T-cell (primary cell): ENCODE measurements around the gene KLHDC1. TPM values are rescaled to one million over a fixed set of nuclear protein-coding genes. Genes with fewer than 3 reads are reported as not detected.
"Not testable (repeated sequence)": the region's sequence is repeated elsewhere in the genome, so short reads cannot be mapped to it uniquely, and the experiment has no call there.

ENCODE experiments used
- ATAC-seq, 4 experiments: fragments of 200-7000 bp in 3 of 4; fragments of 150-1000 bp in 1 of 4; cut with Tn5 transposase; replicated peaks in 1 of 4; 1 replicate in 3 of 4; 2 replicates in 1 of 4; pipeline ENCODE4 v1.10.0; 2021; ENCODE audit warnings: moderate library complexity in 3 of 4, mild to moderate bottlenecking in 2 of 4, moderate number of reproducible peaks in 1 of 4
- CTCF ChIA-PET, 2 donors: fragments of 300-600 bp; sonication (Branson Sonifier 250); formaldehyde crosslinking; loops; one replicate each; lab custom pipeline; 2022; ENCODE audit warnings: antibody characterized with exemption in 2 of 2; lab: Charles Lee
- POLR2A ChIA-PET, 2 donors: fragments of 300-600 bp; sonication (Branson Sonifier 250); formaldehyde crosslinking; loops; one replicate each; lab custom pipeline; 2022; ENCODE audit warnings: antibody characterized with exemption in 2 of 2; lab: Charles Lee
- DNase-seq, 35 experiments: peaks; one replicate each; pipeline versions ENCODE4 v3.0.0 to v3.0.0-alpha.2; 2013 to 2023
- H3K27ac ChIP-seq: one replicate; pipeline ENCODE4 v1.5.1; 2013; ENCODE audit warnings: low read length
- H3K27me3 ChIP-seq, 2 experiments: replicated peaks in 1 of 2; 1 replicate in 1 of 2; 2 replicates in 1 of 2; pipeline versions ENCODE4 v1.6.1 to v1.7.0; 2013; ENCODE audit warnings: low read length in 1 of 2, mixed read lengths in 1 of 2; ENCODE audit not compliant: control insufficient read depth in 2 of 2, insufficient read depth in 2 of 2; ENCODE audit errors: extremely low read depth in 1 of 2
- H3K36me3 ChIP-seq, 2 donors: 1 replicate in 1 of 2; 2 replicates in 1 of 2; pipeline versions ENCODE4 v1.6.1 to v1.7.0; 2013; ENCODE audit warnings: low read length in 1 of 2; ENCODE audit not compliant: control insufficient read depth in 2 of 2, insufficient read depth in 1 of 2; ENCODE audit errors: extremely low read depth in 1 of 2
- H3K4me1 ChIP-seq, 2 experiments: 1 replicate in 1 of 2; 2 replicates in 1 of 2; pipeline versions ENCODE4 v1.6.1 to v1.7.0; 2013; ENCODE audit warnings: low read length in 2 of 2, mixed read lengths in 1 of 2; ENCODE audit not compliant: insufficient read depth in 2 of 2, control insufficient read depth in 1 of 2; ENCODE audit errors: extremely low read depth in 1 of 2
- H3K4me3 ChIP-seq, 2 donors: 1 replicate in 1 of 2; 2 replicates in 1 of 2; pipeline versions ENCODE4 v1.5.1 to v1.7.0; 2013; ENCODE audit warnings: mild to moderate bottlenecking in 2 of 2, low read length in 1 of 2, moderate library complexity in 1 of 2; ENCODE audit not compliant: control insufficient read depth in 1 of 2; ENCODE audit errors: extremely low read depth in 1 of 2
- H3K9me3 ChIP-seq: 2 replicates; pipeline ENCODE4 v1.7.0; 2013
- H3K27ac Mint-ChIP-seq, 2 donors: one replicate each; pipeline ENCODE4 v1.8.0; 2020 to 2021; ENCODE audit warnings: mild to moderate bottlenecking in 2 of 2, mixed read lengths in 2 of 2
- H3K27me3 Mint-ChIP-seq, 2 donors: one replicate each; pipeline ENCODE4 v1.8.0; 2021 to 2022; ENCODE audit warnings: mixed read lengths in 2 of 2
- H3K36me3 Mint-ChIP-seq: one replicate; pipeline ENCODE4 v1.8.0; 2021; ENCODE audit warnings: mixed read lengths
- H3K4me1 Mint-ChIP-seq, 3 donors: one replicate each; pipeline ENCODE4 v1.8.0; 2020 to 2022; ENCODE audit warnings: mixed read lengths in 3 of 3, mild to moderate bottlenecking in 1 of 3
- H3K4me3 Mint-ChIP-seq, 3 donors: one replicate each; pipeline ENCODE4 v1.8.0; 2020 to 2022; ENCODE audit warnings: mild to moderate bottlenecking in 3 of 3, mixed read lengths in 3 of 3, moderate library complexity in 3 of 3
- H3K9me3 Mint-ChIP-seq, 3 donors: one replicate each; pipeline ENCODE4 v1.8.0; 2020 to 2022; ENCODE audit warnings: mixed read lengths in 3 of 3
- WGBS: methylation state at CpG from one replicate; pipeline ENCODE4 v1.1.5; 2013; ENCODE audit warnings: missing lambda C conversion rate; ENCODE audit not compliant: insufficient coverage; 5-methylcytosine and 5-hydroxymethylcytosine counted together
- total RNA-seq, 35 experiments: library from RNA in 6 of 35; stranded (reverse) in 6 of 35; fragments of 120-200 nt in 1 of 35; gene quantifications; one replicate each; pipeline versions ENCODE4 v1.2.1 to v1.2.4 and lab custom pipeline; 2013 to 2026

Gene KLHDC1
- total RNA-seq, 5 donors from 2014 or later (not counting 1 experiment from before 2014, with no cell fraction given), result 8.8 to 12.5 (median 10.2) TPM

GRCh38 chr14:49733836-49734235, 40.9 kb downstream of the KLHDC1 start:
- Histone ChIP-seq H3K4me3 (no peak overlapping the region), H3K27me3 (no peaks in the 10 kb centered on the region), H3K36me3 (peaks cover 0 to 10% of the 10 kb centered on the region in 2 donors), H3K9me3 (no peaks in the 10 kb centered on the region), H3K4me1 (no peaks in the 10 kb centered on the region), H3K27ac (no peak overlapping the region)
- H3K4me1 Mint-ChIP-seq, result no peaks in the 10 kb centered on the region
- POLR2A ChIA-PET, result no interaction called here
- CTCF ChIA-PET, result no interaction called here
- ATAC-seq (no peak), DNase-seq (no peak)
- no peaks in the 10 kb centered on the region for H3K9me3 Mint-ChIP-seq
- H3K27me3 Mint-ChIP-seq, result no peaks in the 10 kb centered on the region
- no peak overlapping the region for H3K27ac Mint-ChIP-seq
- no peak overlapping the region for H3K4me3 Mint-ChIP-seq
- peaks cover 20% of the 10 kb centered on the region for H3K36me3 Mint-ChIP-seq

- H3K4me3 ChIP-seq, POLR2A ChIA-PET, CTCF ChIA-PET: not testable (repeated sequence)
These were observed 42.7 kb downstream of the KLHDC1 start for GRCh38 chr14:49735669-49736068.

GRCh38 chr14:49745191-49745590, 52.3 kb downstream of the KLHDC1 start:
- no CpG with 5 or more reads among the region's 1 CpG for WGBS
- Mint-ChIP-seq H3K4me3 (no peak overlapping the region), H3K9me3 (no peaks in the 10 kb centered on the region), H3K4me1 (no peaks in the 10 kb centered on the region), H3K36me3 (peaks cover 34% of the 10 kb centered on the region), H3K27me3 (no peaks in the 10 kb centered on the region), H3K27ac (no peak overlapping the region)
- no peaks in the 10 kb centered on the region for H3K9me3 ChIP-seq
- H3K27ac ChIP-seq, result no peak overlapping the region
- H3K4me3 ChIP-seq, result no peak overlapping the region
- POLR2A ChIA-PET, result no interaction called here
- CTCF ChIA-PET, result no interaction called here
- H3K4me1 ChIP-seq, result no peaks in the 10 kb centered on the region
- no peaks in the 10 kb centered on the region for H3K36me3 ChIP-seq
- ATAC-seq, result no peak
- no peaks in the 10 kb centered on the region for H3K27me3 ChIP-seq
- DNase-seq, result no peak

More at GRCh38 chr14:49735669-49736068, 42.7 kb downstream of the KLHDC1 start:
- H3K27me3 Mint-ChIP-seq, H3K27me3 ChIP-seq, H3K4me3 Mint-ChIP-seq, H3K9me3 ChIP-seq, DNase-seq, H3K27ac Mint-ChIP-seq, H3K4me1 Mint-ChIP-seq, ATAC-seq, H3K27ac ChIP-seq, H3K9me3 Mint-ChIP-seq, H3K4me1 ChIP-seq: not testable (repeated sequence)
- H3K36me3 ChIP-seq, result peaks cover 0 to 10% of the 10 kb centered on the region in 2 donors
- H3K36me3 Mint-ChIP-seq, result peaks cover 14% of the 10 kb centered on the region
- WGBS, result 80% methylated on average over 2 of the region's 4 CpGs

- H3K4me3 Mint-ChIP-seq, H3K9me3 ChIP-seq, H3K4me1 Mint-ChIP-seq, H3K27me3 ChIP-seq, ATAC-seq, H3K9me3 Mint-ChIP-seq, H3K27ac Mint-ChIP-seq, H3K4me3 ChIP-seq, POLR2A ChIA-PET, CTCF ChIA-PET, H3K27ac ChIP-seq, H3K4me1 ChIP-seq, H3K27me3 Mint-ChIP-seq, DNase-seq, H3K36me3 ChIP-seq: not testable (repeated sequence)
- H3K36me3 Mint-ChIP-seq, result peaks cover 34% of the 10 kb centered on the region
These were observed 53.6 kb downstream of the KLHDC1 start for GRCh38 chr14:49746476-49746875.

GRCh38 chr14:49754570-49755097, 61.7 kb downstream of the KLHDC1 start:
- CTCF ChIA-PET, result no interaction called here
- no peaks in the 10 kb centered on the region for H3K27me3 Mint-ChIP-seq
- WGBS, result 100% methylated on average over 2 of the region's 5 CpGs
- POLR2A ChIA-PET, result no interaction called here
- peaks cover 5% of the 10 kb centered on the region for H3K36me3 Mint-ChIP-seq
- no peaks in the 10 kb centered on the region for H3K4me1 Mint-ChIP-seq
- Histone ChIP-seq H3K9me3 (no peaks in the 10 kb centered on the region), H3K36me3 (peaks cover 0 to 2% of the 10 kb centered on the region in 2 donors), H3K27ac (no peak overlapping the region), H3K4me3 (no peak overlapping the region), H3K4me1 (no peaks in the 10 kb centered on the region), H3K27me3 (no peaks in the 10 kb centered on the region)
- H3K9me3 Mint-ChIP-seq, result peaks cover 0 to 4% (median 4%) of the 10 kb centered on the region in 3 donors
- no peak for ATAC-seq
- no peak for DNase-seq
- no peak overlapping the region for H3K4me3 Mint-ChIP-seq
- no peak overlapping the region for H3K27ac Mint-ChIP-seq

- CTCF ChIA-PET, result no interaction called here
- Mint-ChIP-seq H3K4me3 (no peak overlapping the region), H3K4me1 (peaks cover 0 to 1% (median 0%) of the 10 kb centered on the region in 3 donors), H3K27me3 (no peaks in the 10 kb centered on the region), H3K36me3 (peaks cover 5% of the 10 kb centered on the region), H3K9me3 (peaks cover 0 to 4% (median 4%) of the 10 kb centered on the region in 3 donors), H3K27ac (no peak overlapping the region)
- Histone ChIP-seq H3K27me3 (no peaks in the 10 kb centered on the region), H3K9me3 (no peaks in the 10 kb centered on the region), H3K4me1 (no peaks in the 10 kb centered on the region), H3K4me3 (no peak overlapping the region), H3K36me3 (peaks cover 0 to 2% of the 10 kb centered on the region in 2 donors), H3K27ac (no peak overlapping the region)
- no CpG with 5 or more reads among the region's 3 CpGs for WGBS
- ATAC-seq (no peak), DNase-seq (no peak)
- POLR2A ChIA-PET, result no interaction called here
These were observed 62.5 kb downstream of the KLHDC1 start for GRCh38 chr14:49755378-49755777.
